Placental pericyte (primary cell): ENCODE data around the gene OR8H2. TPM values are rescaled to one million over a fixed set of nuclear protein-coding genes. Genes with fewer than 3 reads are reported as not detected.

Experiments
- small RNA-seq: library from RNA; depleted of rRNA; stranded (forward); fragments of <200 nt; gene quantifications from one replicate; pipeline ENCODE3, GENCODE V24; 2012; ENCODE audit warnings: low replicate concordance
- total RNA-seq: library from RNA; depleted of rRNA; stranded (reverse); fragments of >200 nt; gene quantifications from 2 replicates; pipeline ENCODE4 v1.2.3, GENCODE V29; 2012

The OR8H2 gene, protein sequence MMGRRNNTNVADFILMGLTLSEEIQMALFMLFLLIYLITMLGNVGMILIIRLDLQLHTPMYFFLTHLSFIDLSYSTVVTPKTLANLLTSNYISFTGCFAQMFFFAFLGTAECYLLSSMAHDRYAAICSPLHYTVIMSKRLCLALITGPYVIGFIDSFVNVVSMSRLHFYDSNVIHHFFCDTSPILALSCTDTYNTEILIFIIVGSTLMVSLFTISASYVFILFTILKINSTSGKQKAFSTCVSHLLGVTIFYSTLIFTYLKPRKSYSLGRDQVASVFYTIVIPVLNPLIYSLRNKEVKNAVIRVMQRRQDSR
- not detected in 2 replicates for total RNA-seq

DNA sequence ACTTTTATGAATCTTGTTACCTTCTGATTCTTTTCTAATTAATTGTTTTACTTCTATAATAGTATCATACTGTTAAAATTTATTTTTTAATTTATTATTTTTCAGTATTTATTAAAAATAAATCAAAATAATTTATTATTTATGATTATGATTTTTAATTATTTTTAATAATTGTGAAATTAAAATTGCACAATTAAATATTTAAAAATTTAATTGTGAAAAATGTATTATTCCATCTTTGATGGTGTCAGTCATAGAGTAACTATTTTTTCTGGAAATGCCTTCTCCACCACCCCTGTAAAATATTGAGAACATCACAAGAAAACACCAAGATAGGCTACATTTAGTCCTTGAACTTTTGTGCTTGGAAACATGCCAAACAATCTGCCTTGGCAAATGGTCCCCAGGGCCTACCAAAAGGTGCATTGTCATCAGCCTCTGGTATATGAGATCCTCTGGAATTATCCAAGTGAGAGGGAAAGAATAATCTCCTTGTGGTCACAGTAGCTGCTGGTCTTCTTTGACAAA is at the start of gene OR8H2:
Gene OR8H2 (plus strand): TSS at position 478 of the 528 bp plus-strand sequence. CDS start 1,356 bp downstream, outside the sequence.

DNA sequence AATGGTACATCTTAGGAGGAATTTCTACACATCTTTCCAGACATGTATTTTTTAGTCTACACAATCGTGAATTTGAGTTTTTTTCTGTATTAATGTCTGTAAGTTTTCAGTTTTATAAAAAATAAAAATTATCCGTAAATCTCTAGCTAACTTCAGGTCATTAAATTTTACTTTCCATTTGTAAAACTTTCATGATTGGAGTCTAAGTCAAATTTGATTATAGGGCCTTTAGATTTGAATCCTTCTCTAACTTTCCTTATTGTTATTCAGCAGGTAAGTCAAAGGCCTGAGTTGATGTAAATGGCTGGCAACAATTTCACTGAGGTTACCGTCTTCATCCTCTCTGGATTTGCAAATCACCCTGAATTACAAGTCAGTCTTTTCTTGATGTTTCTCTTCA is 10.5 kb upstream of the OR8H2 start, which contains the start of gene OR8I2:
Gene OR8I2 (plus strand): TSS at position 301 of the 400 bp plus-strand sequence. CDS start 0 bp downstream, at position 301.

DNA sequence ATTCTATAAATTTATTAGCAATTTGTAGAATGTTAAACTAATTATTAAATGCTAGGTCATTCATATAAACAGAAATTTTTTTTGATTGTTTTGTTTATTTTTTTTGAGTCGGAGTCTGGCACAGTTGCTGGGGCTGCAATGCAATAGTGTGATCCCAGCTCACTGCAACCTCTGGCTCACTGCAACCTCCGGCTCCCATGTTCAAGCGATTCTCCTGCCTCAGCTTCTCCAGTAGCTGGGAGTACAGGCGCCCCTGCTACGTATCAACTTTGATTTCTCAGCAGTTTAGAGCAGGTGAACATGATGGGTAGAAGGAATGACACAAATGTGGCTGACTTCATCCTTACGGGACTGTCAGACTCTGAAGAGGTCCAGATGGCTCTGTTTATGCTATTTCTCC is 18.6 kb downstream of the OR8H2 start, which contains the start of gene OR8H3:
Gene OR8H3 (plus strand): TSS at position 301 of the 400 bp plus-strand sequence. CDS start 0 bp downstream, at position 301.

DNA sequence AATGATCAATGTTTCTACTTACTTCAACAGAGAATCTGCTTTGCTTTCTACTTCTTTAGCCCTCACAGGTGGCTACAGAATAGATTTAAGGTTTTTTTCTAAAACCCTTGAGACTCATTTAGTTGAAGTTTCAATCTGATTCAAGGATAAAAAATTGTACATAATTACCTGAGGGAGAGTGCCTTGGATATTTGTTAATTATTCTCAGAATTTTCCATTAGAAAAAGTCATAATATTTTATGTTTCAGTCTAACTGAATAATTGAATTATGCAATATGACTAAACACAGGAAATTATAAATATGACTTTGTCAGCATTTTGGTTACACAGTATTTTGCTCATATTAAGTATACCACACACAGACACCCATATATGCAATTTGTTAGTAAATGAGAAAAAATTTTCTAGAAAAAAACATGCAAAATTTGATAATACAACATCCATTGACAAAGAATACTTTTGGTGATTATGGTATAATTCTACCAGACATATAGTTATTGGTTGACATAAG is 36.7 kb downstream of the OR8H2 start, which contains the start of gene OR8J3:
Gene OR8J3 (minus strand): TSS at position 51 of the 511 bp plus-strand sequence. CDS start 2,483 bp downstream, outside the sequence.

Small RNAs within 50 kb of the gene (small RNA-seq; reads per million reads assigned to genes)
- gene OR8I4P = not detected

Other genes starting within 250 kb of the OR8H2 start
- gene TRIM51, start 220.4 kb upstream of the OR8H2 start, total RNA-seq = not detected in 2 replicates
- gene OR5W2, start 189.1 kb upstream of the OR8H2 start, total RNA-seq = not detected in 2 replicates
- not detected in 2 replicates for gene OR5I1, start 167.3 kb upstream of the OR8H2 start, total RNA-seq
- gene OR10AG1, start 133.7 kb upstream of the OR8H2 start, total RNA-seq = not detected in 2 replicates
- not detected in 2 replicates for gene OR5F1, start 109.1 kb upstream of the OR8H2 start, total RNA-seq
- gene OR5AS1, start 76.0 kb upstream of the OR8H2 start, total RNA-seq = not detected in 2 replicates
- not detected in 2 replicates for gene OR8I2, start 10.4 kb upstream of the OR8H2 start, total RNA-seq
- not detected in 2 replicates for gene OR8H3, start 18.7 kb downstream of the OR8H2 start, total RNA-seq
- gene OR8J3, start 36.5 kb downstream of the OR8H2 start, total RNA-seq = not detected in 2 replicates
- not detected in 2 replicates for gene OR8K5, start 56.6 kb downstream of the OR8H2 start, total RNA-seq
- gene OR5J2, start 72.9 kb downstream of the OR8H2 start, total RNA-seq = not detected in 2 replicates
- not detected in 2 replicates for gene OR5T2, start 130.6 kb downstream of the OR8H2 start, total RNA-seq
- not detected in 2 replicates for gene OR5T3, start 148.6 kb downstream of the OR8H2 start, total RNA-seq
- gene OR5T1, start 170.5 kb downstream of the OR8H2 start, total RNA-seq = not detected in 2 replicates
- gene OR8H1, start 188.6 kb downstream of the OR8H2 start, total RNA-seq = not detected in 2 replicates
- gene OR8K3, start 211.5 kb downstream of the OR8H2 start, total RNA-seq = not detected in 2 replicates
- not detected in 2 replicates for gene OR8K1, start 242.4 kb downstream of the OR8H2 start, total RNA-seq